ENCODE measurements around the gene CATSPERE.

CATSPERE gene

DNA sequence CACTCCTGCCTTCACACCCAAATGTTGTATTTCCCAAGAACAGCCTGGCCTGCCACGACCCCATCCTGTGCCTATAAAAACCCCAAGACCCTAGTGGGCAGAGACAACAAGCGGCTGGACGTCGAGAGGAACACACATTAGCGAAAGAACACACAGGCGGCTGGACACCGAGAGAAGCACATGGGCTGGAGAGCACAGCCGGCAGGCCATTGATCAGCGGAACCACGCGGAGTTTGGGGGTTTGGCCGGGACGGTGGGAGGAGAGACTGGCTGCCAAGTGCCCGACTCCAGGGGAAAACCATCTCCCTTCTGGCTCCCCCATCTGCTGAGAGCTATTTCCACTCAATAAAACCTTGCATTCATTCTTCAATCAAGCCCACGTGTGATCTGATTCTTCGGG is 181.5 kb downstream of the CATSPERE start:
- in situ Hi-C loops (cut with HindIII; ENCODE audit: low sequenced_read_pairs): no loop called here
- no peak overlapping the region for H3K4me3 ChIP-seq (ENCODE audit: low read depth, low read length)
- no peak for TF ChIP-seq CTCF (IDR thresholded peaks at IDR 0.05; ENCODE audit: low read depth, low read length, missing control alignments)
- DNase-seq (ENCODE audit: low read depth): no peak

- no peak for DNase-seq (ENCODE audit: low read depth)
- no peak for TF ChIP-seq CTCF (IDR thresholded peaks at IDR 0.05; ENCODE audit: low read depth, low read length, missing control alignments)
- no peak overlapping the region for H3K4me3 ChIP-seq (ENCODE audit: low read depth, low read length)
- in situ Hi-C loops (cut with HindIII; ENCODE audit: low sequenced_read_pairs): no loop called here
Observed at GRCh38 chr1:244642988-244643387, 181.9 kb downstream of the CATSPERE start.

DNA sequence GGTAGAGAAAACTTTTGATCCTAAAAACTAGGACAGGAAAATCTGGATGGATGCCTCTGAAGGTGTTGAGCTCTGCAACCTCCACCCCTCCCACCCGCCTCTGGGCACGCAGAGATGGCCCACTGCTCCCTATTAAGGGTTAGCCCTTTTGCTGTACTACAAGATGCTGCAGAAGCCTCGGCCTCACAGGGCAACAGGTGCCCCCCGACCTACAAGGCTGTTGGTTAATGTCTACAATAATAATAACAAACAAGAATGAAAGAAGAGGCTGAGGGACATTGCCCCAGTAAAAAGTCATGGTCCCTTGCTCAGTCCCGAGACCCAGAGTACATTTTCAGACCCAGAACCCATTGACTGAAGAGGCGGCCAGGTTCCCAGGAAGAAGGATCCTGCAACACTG is 184.3 kb downstream of the CATSPERE start:
- in situ Hi-C loops (cut with HindIII; ENCODE audit: low sequenced_read_pairs): no loop called here
- no peak for TF ChIP-seq CTCF (IDR thresholded peaks at IDR 0.05; ENCODE audit: low read depth, low read length, missing control alignments)
- DNase-seq (ENCODE audit: low read depth): no peak
- H3K4me3 ChIP-seq (ENCODE audit: low read depth, low read length): no peak overlapping the region

DNA sequence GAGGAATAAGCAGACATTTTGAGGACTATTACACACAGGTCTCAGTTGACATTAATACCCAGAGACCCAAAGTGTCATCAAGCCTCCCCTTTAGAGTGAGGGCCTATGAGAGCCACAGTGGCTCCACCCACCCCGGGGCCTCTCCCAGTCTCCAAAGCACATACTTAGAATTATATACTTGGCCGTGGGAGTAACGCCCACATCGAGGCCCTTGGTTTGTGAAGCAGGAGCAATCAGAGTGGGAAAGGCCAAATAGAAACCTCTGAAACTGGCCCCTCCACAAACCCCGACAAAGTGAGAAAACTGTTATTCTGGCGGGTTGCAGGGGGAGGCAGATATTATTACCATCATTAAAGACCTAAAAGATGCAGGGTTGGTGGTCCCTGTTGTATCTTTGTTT is 184.8 kb downstream of the CATSPERE start:
- no peak overlapping the region for H3K4me3 ChIP-seq (ENCODE audit: low read depth, low read length)
- no peak for DNase-seq (ENCODE audit: low read depth)
- TF ChIP-seq CTCF (IDR thresholded peaks at IDR 0.05; ENCODE audit: low read depth, low read length, missing control alignments): no peak
- in situ Hi-C loops (cut with HindIII; ENCODE audit: low sequenced_read_pairs): no loop called here

DNA sequence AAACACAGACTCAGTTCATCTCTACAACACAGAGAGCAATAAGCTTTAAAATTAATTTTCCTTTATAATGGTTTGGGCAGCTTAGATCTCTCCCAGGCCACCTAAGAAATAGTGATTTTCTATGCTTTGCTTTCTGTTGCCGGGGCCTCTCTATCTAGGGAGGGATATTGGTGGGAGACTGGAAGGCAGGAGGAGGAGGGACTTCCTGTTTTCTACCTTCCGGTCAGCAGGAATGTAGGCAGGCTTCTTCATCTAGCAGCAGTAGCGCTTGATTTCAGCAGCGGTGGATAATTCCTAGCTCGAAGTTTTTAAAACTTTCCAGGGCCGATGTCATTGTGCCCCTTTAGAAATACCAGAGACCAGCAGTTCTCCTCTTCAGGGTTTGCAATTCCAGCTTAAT is 186.7 kb downstream of the CATSPERE start:
- DNase-seq (ENCODE audit: low read depth): no peak
- H3K4me3 ChIP-seq (ENCODE audit: low read depth, low read length): no peak overlapping the region
- no peak for TF ChIP-seq CTCF (IDR thresholded peaks at IDR 0.05; ENCODE audit: low read depth, low read length, missing control alignments)
- in situ Hi-C loops (cut with HindIII; ENCODE audit: low sequenced_read_pairs): no loop called here

GRCh38 chr1:244651956-244652622 is 191.0 kb downstream of the CATSPERE start:
- H3K4me3 ChIP-seq (ENCODE audit: low read depth, low read length): peak overlapping the region; percentile 89
- in situ Hi-C loops (cut with HindIII; ENCODE audit: low sequenced_read_pairs): no loop called here
- no peak for TF ChIP-seq CTCF (IDR thresholded peaks at IDR 0.05; ENCODE audit: low read depth, low read length, missing control alignments)
- DNase-seq (ENCODE audit: low read depth): no peak

All from astrocyte of the cerebellum (primary cell).